NCI-H1694 (cell line): ENCODE measurements around the gene RAD51B.

ENCODE experiments used
- DNase-seq: peaks from one replicate; lab custom pipeline; 2025; lab: John Stamatoyannopoulos, UW

Gene RAD51B

GRCh38 chr14:68487805-68488590, 668.4 kb downstream of the RAD51B start:
- DNase-seq, result no peak

GRCh38 chr14:68491793-68492192, 672.2 kb downstream of the RAD51B start:
- DNase-seq, result no peak

DNA sequence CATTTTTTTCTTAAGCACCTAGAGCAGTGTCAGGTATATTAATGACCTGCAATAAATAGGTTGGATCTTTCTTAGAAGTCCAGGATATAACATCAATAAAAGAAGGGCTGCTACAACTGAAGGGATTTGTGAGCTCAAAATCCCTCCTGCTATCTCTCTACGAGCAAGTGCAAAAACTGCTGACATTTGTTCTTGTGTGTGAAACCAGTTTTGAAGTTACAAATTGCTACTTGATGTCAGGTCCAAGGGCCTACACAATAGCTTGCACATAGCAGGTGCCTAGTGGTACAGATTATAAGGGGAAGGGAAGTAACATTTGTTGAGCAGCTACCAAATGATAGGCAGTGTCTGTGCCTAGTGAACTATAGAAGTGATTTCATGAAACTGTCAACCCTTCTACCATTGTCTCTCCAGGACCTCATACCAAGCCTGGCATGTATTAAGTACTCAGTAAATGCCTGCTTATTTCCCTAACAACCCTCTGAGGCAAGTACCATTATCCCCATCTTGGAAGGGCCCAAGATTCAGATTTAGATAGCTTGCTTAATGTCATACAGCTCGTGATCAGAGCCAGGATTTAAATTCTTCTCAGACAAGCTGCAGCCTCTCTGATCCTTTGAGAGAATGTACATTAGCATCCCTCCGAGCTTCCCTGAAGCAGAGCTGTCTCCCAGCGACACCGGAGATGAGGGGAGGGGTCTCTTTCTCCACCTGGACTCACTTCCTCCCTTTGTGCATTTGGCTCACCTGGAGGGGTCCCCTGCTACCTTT, 673.0 kb downstream of the RAD51B start:
- DNase-seq, result no peak

DNA sequence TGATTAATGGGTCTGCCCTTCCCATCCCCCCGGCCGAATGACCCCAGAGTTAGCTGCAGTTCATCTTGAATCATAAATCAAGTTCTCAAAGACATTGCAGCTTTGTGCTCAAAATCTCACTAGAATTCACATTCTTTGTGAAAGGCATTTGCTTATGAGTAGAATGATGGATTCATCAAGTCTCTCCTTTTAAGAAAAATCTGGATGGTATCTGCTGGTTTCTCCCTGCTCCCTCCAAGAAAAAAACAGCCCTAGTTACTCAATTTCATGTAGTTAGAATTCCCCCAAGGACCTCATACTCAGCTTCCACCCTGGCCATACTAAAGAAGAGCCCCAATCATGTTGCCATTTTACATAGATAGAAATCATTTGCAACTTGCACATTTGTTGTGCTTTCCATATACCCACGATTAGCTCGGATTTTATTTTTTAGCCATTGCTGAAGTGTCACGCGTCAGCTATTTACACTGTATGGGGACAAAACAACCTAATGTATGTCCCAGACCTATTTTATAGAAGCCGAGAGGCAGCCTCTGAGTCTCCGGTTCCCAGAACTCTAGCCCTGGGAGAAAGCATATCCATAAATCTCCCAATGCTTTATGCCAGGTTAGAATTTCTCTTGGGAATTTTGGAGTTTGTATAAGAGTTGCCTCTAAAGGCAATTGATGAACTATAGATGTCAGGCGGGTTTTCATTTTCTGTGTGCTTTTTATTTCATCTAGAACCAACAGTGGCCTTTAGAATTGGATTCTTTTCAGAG, 673.8 kb downstream of the RAD51B start:
- no peak for DNase-seq

DNA sequence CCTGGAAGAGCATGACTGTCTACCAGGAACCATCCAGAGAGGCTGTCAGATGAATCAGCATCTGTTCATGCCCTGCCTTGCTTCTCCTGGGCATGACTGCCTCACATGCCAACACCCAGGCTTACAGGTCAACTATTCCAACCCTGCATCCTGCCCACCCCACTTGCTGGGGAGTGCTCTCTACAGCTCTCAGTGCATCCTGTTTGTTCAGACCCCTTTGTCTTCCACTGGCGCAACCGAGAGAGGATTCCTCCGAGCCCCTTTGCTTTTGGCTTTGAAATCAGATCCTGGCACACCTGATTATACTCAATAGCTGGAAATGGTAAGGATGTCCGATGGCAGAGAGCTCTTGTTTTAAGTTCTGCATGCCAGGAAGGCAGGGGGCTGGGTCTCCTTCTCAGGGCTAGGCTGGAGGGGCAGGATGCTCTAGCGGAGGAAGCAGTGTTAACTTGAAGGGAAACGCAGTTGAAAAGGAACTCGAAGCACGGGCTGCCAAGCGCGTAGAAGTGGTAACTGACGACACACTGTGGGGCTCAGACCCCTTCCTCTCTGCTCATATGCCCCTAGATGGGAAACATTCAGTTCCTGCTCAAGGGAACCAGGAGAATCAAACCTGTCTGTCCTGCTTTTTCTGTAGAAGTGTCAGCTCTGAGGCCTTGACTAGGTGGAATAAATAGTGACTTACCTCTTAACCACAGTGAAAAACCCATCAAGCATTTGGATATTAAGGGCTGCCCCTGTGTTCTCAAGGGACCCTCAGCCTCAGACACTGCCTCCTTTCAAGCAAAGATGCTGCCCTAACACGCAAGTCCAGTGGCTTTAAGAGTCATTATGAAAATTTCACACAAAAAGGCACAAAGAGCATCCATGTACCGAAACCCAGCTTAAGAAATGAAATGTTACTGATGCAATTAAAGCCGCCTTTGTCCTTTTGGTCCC, 675.8 kb downstream of the RAD51B start:
- DNase-seq, result no peak

- DNase-seq, result no peak
Measured at GRCh38 chr14:68497011-68497410, 677.4 kb downstream of the RAD51B start.

GRCh38 chr14:68499451-68499850, 679.9 kb downstream of the RAD51B start:
- DNase-seq, result no peak

DNA sequence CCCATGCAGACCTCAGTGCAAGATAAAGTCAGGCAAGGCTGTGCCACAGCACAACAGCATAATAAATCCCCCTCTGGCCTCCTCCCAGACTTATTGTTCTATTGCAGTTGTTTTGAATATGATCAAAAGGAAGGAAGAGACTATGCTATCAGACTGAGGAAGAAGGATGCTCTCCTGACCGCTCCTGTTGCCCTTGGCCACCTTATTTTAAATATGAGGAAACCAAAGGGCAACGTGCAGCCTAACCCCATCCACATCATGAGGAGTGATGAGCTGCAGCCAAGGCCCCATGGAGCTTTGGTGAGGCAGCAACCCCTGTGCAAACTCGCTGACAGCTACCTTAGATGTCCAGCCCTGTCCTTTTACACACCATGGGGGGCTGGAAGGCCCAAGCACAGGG, 681.6 kb downstream of the RAD51B start:
- no peak for DNase-seq

DNA sequence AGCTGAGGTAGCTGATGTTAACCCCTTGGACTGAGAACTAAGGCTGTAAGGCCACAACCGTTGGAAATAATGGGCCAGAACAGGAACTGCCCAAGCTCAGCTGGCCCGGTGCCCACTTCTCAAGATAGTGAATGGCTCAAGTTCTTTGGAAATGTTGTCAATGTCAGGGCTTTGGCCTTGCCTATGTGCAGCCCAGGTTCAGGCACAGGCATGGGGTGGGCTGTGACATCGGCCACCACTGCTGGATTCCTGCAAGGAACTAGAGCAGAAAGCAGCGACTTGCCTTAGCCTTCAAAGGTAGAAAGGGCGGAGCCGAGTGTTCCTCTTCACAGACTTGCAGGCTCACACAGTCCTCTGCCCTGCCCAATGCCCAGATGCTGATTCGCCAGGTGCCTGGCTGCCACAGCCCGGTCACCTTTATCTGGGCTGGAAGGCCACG, 682.1 kb downstream of the RAD51B start:
- DNase-seq, result no peak

GRCh38 chr14:68502230-68502629, 682.7 kb downstream of the RAD51B start:
- no peak for DNase-seq

DNA sequence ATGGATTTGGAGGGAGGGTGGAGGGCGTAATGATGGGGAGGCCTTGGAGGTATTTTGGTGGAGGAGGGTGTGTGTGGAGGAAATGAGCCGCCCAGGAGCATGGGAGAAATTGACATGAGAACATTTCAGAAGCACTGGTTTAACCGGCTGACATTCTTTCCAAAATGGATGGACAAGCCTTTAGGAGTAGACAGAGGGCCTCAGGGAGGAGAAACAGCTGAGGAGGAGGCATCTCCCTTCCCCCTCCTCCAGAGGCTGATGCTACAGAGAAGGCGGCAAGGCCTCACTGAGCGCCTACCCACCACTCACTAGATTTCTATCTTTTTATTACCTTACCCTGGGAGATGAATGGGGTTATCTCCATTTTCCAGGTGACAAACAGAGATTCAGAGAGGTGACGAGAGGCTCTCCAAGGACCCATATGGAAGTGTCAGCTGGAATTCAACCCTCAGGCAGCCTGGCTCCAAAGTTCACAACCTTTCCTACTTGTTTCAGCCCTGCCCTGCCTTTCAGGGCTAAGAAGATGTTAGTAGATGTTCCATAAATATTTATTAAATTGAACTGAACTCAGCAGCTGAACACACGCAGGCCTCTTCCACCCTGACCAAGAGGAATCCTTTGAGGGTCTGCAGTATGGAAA, 683.7 kb downstream of the RAD51B start:
- DNase-seq, result no peak

GRCh38 chr14:68504861-68505260, 685.3 kb downstream of the RAD51B start:
- DNase-seq, result no peak

GRCh38 chr14:68506021-68506644, 686.6 kb downstream of the RAD51B start:
- DNase-seq, result no peak

DNA sequence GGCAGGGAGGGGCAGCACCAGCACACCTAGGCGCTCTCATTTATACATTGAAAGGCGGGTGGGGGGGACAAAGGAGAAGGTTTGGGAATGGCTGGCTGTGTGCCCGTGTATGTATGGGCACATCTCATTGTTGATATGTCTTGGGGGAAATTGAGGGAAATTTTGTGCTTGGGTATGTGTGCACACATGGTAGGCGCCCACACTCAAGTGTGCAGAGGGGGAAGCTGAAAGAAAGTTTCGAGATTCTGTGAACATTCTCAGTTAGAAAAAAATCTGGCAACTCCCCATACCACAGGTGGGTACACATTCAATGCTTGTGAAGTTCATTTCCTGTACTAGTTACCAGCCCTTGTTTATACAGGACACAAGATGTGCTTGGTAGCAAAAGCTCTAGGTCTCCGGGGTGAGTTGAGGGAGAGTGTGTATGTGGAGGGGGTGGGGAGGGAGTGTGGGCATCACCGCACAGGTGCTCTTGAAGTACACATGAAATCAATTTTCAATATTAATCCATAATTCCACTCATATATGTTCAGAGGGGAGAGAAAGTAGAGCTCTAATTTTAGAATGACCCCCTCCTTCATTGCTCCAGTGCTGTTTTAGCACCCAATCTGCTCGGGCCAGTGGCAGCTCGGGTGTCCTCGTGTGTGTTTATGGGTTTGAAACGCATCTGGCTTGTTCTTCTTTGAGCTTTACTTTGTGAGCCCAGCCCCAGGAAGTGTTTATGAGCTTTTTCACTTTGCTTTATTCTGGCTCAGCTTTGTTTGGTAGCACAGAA, 687.3 kb downstream of the RAD51B start:
- no peak for DNase-seq

GRCh38 chr14:68507544-68508081, 688.0 kb downstream of the RAD51B start:
- DNase-seq, result no peak

- DNase-seq, result no peak
Measured at GRCh38 chr14:68508581-68508980, 689.0 kb downstream of the RAD51B start.

GRCh38 chr14:68509188-68509983, 689.8 kb downstream of the RAD51B start:
- DNase-seq, result no peak
